Measurements from ENCODE around the gene IDH3G.

GRCh38 chrX:153755136-153755535, 39.0 kb downstream of the IDH3G start:
- no peak for TF ChIP-seq CTCF (conservative IDR thresholded peaks at IDR 0.05; ENCODE audit: low read length)
- no peak for TF ChIP-seq EZH2phosphoT487 (IDR thresholded peaks at IDR 0.05; ENCODE audit: borderline replicate concordance, low read depth, low read length)
